T-helper 1 cell treated with Interleukin-12 subunit alpha and Interleukin-12 subunit beta and Interleukin-4 antibody, amounts not matched to agents 30 ng/mL and 1 ng/mL, for 36 hours (primary cell): Measurements from ENCODE around the gene SORL1. TPM values are rescaled to one million over a fixed set of nuclear protein-coding genes. Genes with fewer than 3 reads are reported as not detected.
"Not testable (repeated sequence)": the region's sequence is repeated elsewhere in the genome, so short reads cannot be mapped to it uniquely, and the experiment has no call there.

Source experiments
- intact Hi-C: fragments of 100-400 bp; cut with micrococcal nuclease; formaldehyde crosslinking; loops from one replicate; pipeline ENCODE4 v1.15.1; 2024
- total RNA-seq: library from RNA; stranded (reverse); gene quantifications from 2 replicates; pipeline ENCODE4 v1.2.3, GENCODE V29; 2022

Gene SORL1
- total RNA-seq, 1 donor from 2014 or later = 125 TPM

GRCh38 chr11:121557348-121557747 lies 105.2 kb downstream of the SORL1 start:
- intact Hi-C loops = no loop called here

GRCh38 chr11:121559606-121560200 lies 107.6 kb downstream of the SORL1 start:
- intact Hi-C loops = no loop called here

- intact Hi-C loops = no loop called here
Measured at GRCh38 chr11:121560236-121560635, 108.1 kb downstream of the SORL1 start.

GRCh38 chr11:121561240-121561639 lies 109.1 kb downstream of the SORL1 start:
- intact Hi-C loops = no loop called here

GRCh38 chr11:121561716-121562115 lies 109.6 kb downstream of the SORL1 start:
- intact Hi-C loops = no loop called here

- intact Hi-C loops = no loop called here
Measured at GRCh38 chr11:121563003-121563402, 110.9 kb downstream of the SORL1 start.

- intact Hi-C loops = no loop called here
Measured at GRCh38 chr11:121563900-121564822, 112.0 kb downstream of the SORL1 start.

- intact Hi-C loops = no loop called here
Measured at GRCh38 chr11:121564948-121565684, 113.0 kb downstream of the SORL1 start.

- intact Hi-C loops = no loop called here
Measured at GRCh38 chr11:121566279-121567168, 114.4 kb downstream of the SORL1 start.

GRCh38 chr11:121567995-121568394 lies 115.9 kb downstream of the SORL1 start:
- intact Hi-C loops = no loop called here

- intact Hi-C loops = not testable (repeated sequence)
Measured at GRCh38 chr11:121569332-121570299, 117.5 kb downstream of the SORL1 start.

- intact Hi-C loops = no loop called here
Measured at GRCh38 chr11:121570453-121570852, 118.3 kb downstream of the SORL1 start.

- intact Hi-C loops = no loop called here
Measured at GRCh38 chr11:121571506-121571905, 119.4 kb downstream of the SORL1 start.

GRCh38 chr11:121572571-121573059 lies 120.5 kb downstream of the SORL1 start:
- intact Hi-C loops = no loop called here

- intact Hi-C loops = no loop called here
Measured at GRCh38 chr11:121574801-121575200, 122.7 kb downstream of the SORL1 start.

GRCh38 chr11:121575250-121575962 lies 123.3 kb downstream of the SORL1 start:
- intact Hi-C loops = no loop called here

- intact Hi-C loops = no loop called here
Measured at GRCh38 chr11:121575963-121576290, 123.8 kb downstream of the SORL1 start.

GRCh38 chr11:121576531-121576930 lies 124.4 kb downstream of the SORL1 start:
- intact Hi-C loops = no loop called here
